NCI-H1436 treated with DMSO at 0.1 percent for 48 hours (cell line): ENCODE data around the gene GRIN3B.
"Not testable (repeated sequence)": the region's sequence is repeated elsewhere in the genome, so short reads cannot be mapped to it uniquely, and the experiment has no call there.

ENCODE experiments used
- DNase-seq: peaks from one replicate; lab custom pipeline; 2025; lab: John Stamatoyannopoulos, UW

Gene GRIN3B

GRCh38 chr19:1000095-1000494 is at the start of gene GRIN3B:
Gene GRIN3B, plus strand, starts transcription at chr19:1000419. Its CDS starts 19 bp downstream, at chr19:1000438.
- DNase-seq: no peak

GRCh38 chr19:952049-952679 is 48.1 kb upstream of the GRIN3B start:
- no peak for DNase-seq

GRCh38 chr19:952680-953444 is 47.4 kb upstream of the GRIN3B start:
- no peak for DNase-seq

- DNase-seq: no peak
Observed at GRCh38 chr19:953445-954271, 46.6 kb upstream of the GRIN3B start.

- no peak for DNase-seq
Observed at GRCh38 chr19:954272-954671, 45.9 kb upstream of the GRIN3B start.

- DNase-seq: no peak
Observed at GRCh38 chr19:954672-955494, 45.3 kb upstream of the GRIN3B start.

GRCh38 chr19:955803-956765 is 44.1 kb upstream of the GRIN3B start:
- no peak for DNase-seq

- no peak for DNase-seq
Observed at GRCh38 chr19:956766-957440, 43.3 kb upstream of the GRIN3B start.

GRCh38 chr19:957578-957977 is 42.6 kb upstream of the GRIN3B start:
- not testable (repeated sequence) for DNase-seq

- no peak for DNase-seq
Observed at GRCh38 chr19:958967-959855, 41.0 kb upstream of the GRIN3B start.

- DNase-seq: no peak
Observed at GRCh38 chr19:960020-960419, 40.2 kb upstream of the GRIN3B start.

- no peak for DNase-seq
Observed at GRCh38 chr19:960601-960938, 39.6 kb upstream of the GRIN3B start.

- no peak for DNase-seq
Observed at GRCh38 chr19:961866-962620, 38.2 kb upstream of the GRIN3B start.

GRCh38 chr19:962683-963400 is 37.4 kb upstream of the GRIN3B start:
- no peak for DNase-seq

- no peak for DNase-seq
Observed at GRCh38 chr19:963486-963951, 36.7 kb upstream of the GRIN3B start.

GRCh38 chr19:964116-964520 is 36.1 kb upstream of the GRIN3B start:
- DNase-seq: no peak
